GM12873 (cell line): ENCODE data around the gene ADRB2.

Experiments
- TF ChIP-seq, protein P1 (sequence below): IDR thresholded peaks from 2 replicates; pipeline ENCODE4 v1.5.1; 2012; ENCODE audit warnings: low read depth, mild to moderate bottlenecking, moderate library complexity, low read length, control low read depth; ENCODE audit not compliant: insufficient read depth; ENCODE audit errors: missing control alignments

ADRB2 gene

DNA sequence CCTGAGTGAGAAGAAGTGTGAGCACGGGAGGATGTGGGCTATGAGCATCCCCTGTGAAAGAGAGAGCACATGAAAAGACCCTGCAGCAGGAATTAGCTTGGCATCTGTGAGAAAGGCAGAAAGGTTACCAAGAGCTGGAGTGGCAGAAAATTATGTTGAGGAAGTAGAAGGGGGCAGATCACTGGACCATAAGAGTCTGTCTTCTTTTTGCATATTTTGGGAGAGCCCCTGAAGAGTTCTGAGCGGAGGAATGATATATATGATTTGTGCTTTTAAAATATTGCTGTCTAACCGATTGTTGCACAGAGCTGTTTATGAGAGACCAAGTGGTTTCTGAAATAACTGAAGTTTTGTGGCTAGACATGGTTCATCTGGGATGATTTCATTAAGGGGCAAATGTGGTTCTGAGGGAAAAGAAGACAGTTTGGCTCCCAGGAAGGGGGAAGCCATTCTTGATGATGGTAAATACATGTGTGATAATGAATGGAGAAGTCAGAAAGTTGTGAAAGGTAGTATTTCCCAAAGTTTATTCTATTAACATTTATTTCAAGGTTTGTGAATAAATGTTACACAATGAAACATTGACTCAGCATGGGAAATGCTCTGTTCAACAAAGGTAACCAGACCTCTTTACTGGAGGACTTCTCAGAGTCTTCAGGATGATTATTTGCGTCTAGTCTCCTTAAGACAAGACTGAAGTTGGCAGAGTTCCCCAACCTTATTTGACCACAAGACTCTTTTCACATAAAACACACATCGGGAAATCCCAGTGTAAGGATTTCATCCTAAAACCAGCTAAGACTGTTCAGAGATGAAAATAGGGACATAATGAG, 31.5 kb upstream of the ADRB2 start:
- TF ChIP-seq, protein P1, sequence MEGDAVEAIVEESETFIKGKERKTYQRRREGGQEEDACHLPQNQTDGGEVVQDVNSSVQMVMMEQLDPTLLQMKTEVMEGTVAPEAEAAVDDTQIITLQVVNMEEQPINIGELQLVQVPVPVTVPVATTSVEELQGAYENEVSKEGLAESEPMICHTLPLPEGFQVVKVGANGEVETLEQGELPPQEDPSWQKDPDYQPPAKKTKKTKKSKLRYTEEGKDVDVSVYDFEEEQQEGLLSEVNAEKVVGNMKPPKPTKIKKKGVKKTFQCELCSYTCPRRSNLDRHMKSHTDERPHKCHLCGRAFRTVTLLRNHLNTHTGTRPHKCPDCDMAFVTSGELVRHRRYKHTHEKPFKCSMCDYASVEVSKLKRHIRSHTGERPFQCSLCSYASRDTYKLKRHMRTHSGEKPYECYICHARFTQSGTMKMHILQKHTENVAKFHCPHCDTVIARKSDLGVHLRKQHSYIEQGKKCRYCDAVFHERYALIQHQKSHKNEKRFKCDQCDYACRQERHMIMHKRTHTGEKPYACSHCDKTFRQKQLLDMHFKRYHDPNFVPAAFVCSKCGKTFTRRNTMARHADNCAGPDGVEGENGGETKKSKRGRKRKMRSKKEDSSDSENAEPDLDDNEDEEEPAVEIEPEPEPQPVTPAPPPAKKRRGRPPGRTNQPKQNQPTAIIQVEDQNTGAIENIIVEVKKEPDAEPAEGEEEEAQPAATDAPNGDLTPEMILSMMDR = no peak

DNA sequence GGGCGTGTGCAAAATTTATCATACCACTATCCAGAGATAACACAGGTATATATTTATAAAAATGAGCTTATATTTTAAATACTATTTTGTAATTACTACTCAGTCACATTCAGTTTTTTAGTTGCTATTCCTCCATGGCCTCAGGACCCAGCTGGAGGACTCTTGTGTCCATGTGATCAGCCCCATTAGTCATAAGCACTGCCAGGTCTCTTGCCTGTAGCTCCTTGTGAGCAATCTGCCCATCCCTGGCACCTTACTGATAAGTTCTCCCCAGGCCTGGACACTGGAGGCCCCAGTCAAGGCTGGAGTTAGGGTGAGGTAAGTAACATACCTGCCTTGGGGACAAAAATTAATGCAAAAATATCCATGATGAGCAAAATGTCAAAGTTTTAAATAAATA, 29.5 kb upstream of the ADRB2 start:
- TF ChIP-seq, protein P1 = no peak

DNA sequence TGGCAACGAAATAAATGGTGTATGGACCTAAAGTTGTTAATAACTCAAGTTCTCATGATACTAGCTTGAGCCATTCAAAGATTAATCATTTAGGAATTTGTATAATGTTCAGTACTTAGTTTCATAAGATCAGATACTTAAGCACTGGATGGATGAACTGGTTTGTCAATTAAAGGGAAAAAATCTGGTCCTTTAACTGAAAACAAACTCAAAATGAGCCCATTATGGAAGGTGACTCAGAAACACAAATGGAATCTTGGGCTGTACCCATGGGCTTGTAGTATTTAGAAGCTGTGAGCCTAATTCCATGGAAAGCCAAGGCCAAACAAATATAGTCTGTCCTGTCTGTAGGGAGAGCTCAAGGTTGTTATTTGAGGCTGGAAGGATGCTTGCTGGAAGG, 27.6 kb upstream of the ADRB2 start:
- TF ChIP-seq, protein P1 = no peak

DNA sequence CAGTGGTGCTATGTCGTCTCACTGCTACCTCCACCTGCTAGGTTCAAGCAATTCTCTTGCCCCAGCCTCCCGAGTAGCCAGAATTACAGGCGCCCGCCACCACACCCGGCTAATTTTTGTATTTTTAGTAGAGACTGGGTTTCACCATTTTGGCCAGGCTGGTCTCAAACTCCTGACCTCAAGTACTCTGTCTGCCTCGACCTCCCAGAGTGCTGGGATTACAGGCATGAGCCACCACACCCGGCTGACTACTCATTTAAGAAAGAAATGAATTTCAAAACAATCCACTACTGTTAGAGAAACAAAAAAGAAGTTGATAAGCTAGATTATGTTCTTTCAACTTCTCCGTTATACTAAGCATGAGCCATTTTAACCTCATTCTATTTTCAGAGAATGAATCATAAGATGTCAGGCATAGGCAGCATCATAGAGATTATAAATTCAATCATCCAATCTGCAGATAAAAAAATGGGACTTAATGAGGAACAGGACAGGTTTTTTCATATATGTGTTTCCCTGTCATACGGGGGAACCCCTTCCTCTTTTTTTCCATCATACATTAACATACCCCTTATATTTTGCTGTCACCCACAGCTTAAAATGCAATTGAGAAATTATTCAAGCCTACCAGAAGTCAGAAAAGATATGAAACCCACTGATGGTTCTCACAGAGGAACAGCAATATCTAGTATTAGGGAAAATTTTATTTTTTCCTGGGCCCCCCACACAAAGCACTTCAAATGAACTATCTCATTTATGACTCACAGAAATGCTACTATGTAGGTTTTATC, 26.5 kb upstream of the ADRB2 start:
- TF ChIP-seq, protein P1 = no peak

DNA sequence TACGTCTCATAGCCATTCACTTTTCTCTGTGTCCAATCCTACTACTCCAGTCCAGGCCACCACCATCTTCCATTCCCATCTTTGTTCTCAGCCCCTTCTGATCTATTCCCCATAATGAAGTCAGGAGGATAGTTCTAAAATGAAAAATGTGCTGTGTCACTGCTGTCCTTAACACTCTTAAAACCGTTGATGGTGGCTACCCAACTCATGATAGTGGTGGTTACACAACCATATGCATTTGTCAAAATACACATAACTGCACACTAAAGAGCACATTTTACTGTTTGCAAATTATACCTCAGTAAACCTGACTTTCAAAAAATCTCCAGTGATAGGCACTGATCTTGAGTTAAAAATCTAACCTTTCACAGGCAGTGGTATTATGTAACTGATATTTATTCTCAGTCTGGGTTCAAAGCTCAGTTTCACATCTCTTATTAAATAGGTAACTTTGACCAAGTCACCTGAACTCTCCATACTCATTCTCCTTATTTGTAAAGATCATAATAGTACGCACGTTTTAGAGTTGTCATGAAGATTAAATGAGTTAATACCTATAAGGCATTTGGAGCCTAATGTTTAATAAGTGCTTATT, 24.6 kb upstream of the ADRB2 start:
- TF ChIP-seq, protein P1 = no peak

DNA sequence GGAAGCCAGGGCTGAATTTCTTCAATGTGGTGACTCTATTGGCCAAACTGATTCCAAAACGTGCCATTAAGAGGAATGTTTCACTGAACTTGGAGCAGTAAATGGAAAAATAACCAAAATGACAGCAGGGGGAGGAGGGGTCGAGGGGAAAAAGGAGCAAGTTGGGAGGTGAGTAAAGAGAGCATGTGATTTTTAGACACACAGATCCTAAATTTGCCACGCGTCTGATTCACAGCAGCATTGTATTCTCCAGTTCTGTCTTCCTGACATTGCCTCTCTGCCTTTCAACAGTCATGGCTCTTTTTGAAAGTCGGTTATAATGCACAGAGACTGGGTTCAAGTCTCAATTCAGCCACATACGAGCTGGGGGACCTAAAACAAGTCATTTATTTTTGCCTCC, 22.0 kb upstream of the ADRB2 start:
- TF ChIP-seq, protein P1 = no peak

DNA sequence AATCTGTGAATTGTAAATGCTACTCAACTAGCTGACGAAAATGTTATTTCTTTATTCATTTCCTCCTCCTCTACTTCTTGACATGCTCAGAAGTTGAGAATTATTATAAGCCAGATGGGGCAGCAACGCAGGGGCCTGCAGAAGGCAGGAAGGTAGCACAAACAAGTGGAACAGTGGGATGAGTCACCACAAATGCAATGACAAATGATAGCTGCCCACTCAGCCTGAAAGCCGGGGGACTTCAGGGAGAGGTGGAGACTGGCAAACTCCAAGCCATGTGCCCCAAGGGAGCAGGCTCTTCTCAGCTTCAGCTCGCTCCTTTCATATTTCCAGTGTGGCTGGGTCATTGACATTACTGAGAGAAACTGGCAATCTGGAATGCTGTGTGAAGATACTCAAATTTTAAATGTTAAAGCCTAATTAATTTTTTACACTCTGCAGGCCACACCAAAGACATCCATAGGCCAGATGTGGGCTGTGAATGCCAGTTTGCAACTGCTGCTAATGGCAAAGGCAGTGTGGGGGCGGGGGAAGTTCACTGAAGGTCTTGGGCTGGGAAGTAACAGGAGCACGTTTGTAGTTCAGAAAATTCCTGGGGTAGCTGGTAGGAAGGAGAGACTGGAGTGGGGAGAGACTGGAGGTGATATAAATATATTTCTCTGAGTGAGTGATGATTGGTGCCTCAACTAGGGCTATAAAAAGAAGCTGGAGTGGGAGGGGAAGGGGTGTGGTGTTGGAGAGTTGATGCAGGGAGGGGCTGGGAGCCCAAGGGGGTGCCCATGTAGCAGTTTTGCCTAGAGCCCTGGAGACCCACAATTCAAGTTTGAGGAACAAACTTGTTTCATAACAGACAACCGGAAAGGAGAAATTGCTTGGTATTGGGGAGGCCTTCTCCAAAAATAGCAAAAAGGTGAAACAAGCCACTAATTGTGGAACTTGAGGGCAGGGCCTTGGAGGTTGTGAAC, 20.8 kb upstream of the ADRB2 start:
- TF ChIP-seq, protein P1 = no peak
